Uterus (tissue), 4 donors: Measurements from ENCODE around the gene CEBPZOS. TPM values are rescaled to one million over a fixed set of nuclear protein-coding genes. Genes with fewer than 3 reads are reported as not detected.

Experiments used
- DNase-seq, 2 donors: peaks; one replicate each; pipeline ENCODE4 v3.0.0-alpha.2; 2019 to 2020
- H3K27ac ChIP-seq, 2 donors: fragments of 200-600 bp; sonication (generic); 1 replicate in 1 of 2; 2 replicates in 1 of 2; pipeline ENCODE4 v1.5.1; 2016 to 2018
- H3K27me3 ChIP-seq, 2 donors: fragments of 200-600 bp; sonication (generic); one replicate each; pipeline ENCODE4 v1.5.1; 2018 to 2019; ENCODE audit warnings: control low read depth in 1 of 2
- H3K36me3 ChIP-seq, 2 donors: fragments of 200-600 bp; sonication (generic); one replicate each; pipeline ENCODE4 v1.5.1; 2019; ENCODE audit warnings: control low read depth in 1 of 2
- H3K4me1 ChIP-seq, 2 donors: fragments of 200-600 bp; sonication (generic); one replicate each; pipeline ENCODE4 v1.5.1; 2018 to 2019; ENCODE audit warnings: control low read depth in 1 of 2
- H3K4me3 ChIP-seq, 2 donors: fragments of 200-600 bp; sonication (generic); 1 replicate in 1 of 2; 2 replicates in 1 of 2; pipeline ENCODE4 v1.5.1; 2018 to 2019; ENCODE audit warnings: mild to moderate bottlenecking in 1 of 2
- H3K9me3 ChIP-seq, 2 donors: fragments of 200-600 bp; sonication (generic); one replicate each; pipeline ENCODE4 v1.5.1; 2019; ENCODE audit warnings: control low read depth in 1 of 2
- POLR2A ChIP-seq, 2 donors: fragments of 450-650 bp; IDR thresholded peaks; one replicate each; pipeline ENCODE4 v1.6.1; 2016; ENCODE audit warnings: antibody characterized with exemption in 2 of 2, mild to moderate bottlenecking in 1 of 2, moderate library complexity in 1 of 2
- intact Hi-C: fragments of 100-400 bp; cut with DNase I; formaldehyde crosslinking; loops from one replicate; pipeline ENCODE4 v1.15.1; 2023; ENCODE audit warnings: low total_unique reads
- total RNA-seq, 4 donors: library from RNA; depleted of rRNA in 3 of 4; stranded (reverse); fragments of >200 nt in 3 of 4; gene quantifications; one replicate each; pipeline versions ENCODE4 v1.1.0 to v1.2.4, GENCODE V29; 2014 to 2023
- TF ChIP-seq, protein P1 (sequence below), 4 experiments: fragments of 200-600 bp in 2 of 4; fragments of 450-650 bp in 2 of 4; sonication (generic) in 2 of 4; IDR thresholded peaks; one replicate each; pipeline ENCODE4 v1.5.1; 2016 to 2019; ENCODE audit warnings: antibody characterized with exemption in 4 of 4, mild to moderate bottlenecking in 2 of 4, moderate library complexity in 1 of 4
- donor health status: DM: yes; HTN: yes; CAD: no.

CEBPZOS gene
- total RNA-seq, 4 donors from 2014 or later, result 6.2 to 49.4 (median 16.3) TPM

DNA sequence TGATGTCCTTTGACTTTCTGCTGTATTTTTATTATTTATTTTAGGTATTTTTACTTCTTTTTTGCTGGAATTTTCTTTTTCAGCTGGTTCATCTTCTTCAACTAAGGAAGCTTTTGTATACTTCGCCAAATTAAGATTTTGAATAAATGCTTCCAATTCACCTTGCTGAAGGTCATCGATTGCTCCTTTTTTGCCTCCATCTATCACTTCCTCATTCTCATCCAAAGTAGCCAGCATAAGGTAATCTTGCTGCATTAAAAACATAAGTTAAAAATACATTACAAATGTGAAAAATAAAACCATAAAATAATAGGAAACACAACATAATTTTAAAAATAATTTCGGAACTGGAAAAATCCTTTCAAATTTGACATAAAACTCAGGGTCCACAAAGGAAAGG is 32.5 kb downstream of the CEBPZOS start:
- peaks cover 12 to 13% of the 10 kb centered on the region in 2 donors for H3K4me1 ChIP-seq

DNA sequence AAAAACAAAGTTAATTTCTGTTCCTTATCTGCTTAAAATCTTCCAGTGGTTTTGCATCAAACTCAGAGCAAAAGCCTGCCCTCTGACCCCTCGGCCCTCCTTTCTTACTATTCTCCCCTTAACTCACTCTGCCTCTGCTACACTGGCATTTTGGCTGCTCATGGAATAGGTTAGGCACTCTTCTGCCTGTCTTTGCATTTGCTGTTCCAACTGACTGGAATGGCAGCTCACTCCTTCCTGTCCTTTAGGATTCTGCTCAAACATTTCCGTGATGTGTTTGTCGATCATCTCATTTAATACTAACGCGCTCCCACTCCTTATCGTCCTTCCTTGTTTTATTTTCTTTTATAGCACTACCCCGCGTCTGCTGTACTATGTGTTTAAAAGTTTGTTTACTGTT is 34.3 kb downstream of the CEBPZOS start:
- Histone ChIP-seq H3K27ac (peak overlapping the region; percentile 88 to 94), H3K27me3 (no peaks in the 10 kb centered on the region), H3K4me1 (peaks cover 12 to 13% of the 10 kb centered on the region in 2 donors), H3K36me3 (no peaks in the 10 kb centered on the region), H3K4me3 (peak overlapping the region; percentile 76 to 98), H3K9me3 (no peaks in the 10 kb centered on the region)
- DNase-seq, result no peak
- no peak for TF ChIP-seq POLR2A (IDR thresholded peaks at IDR 0.05)
- TF ChIP-seq, protein P1, sequence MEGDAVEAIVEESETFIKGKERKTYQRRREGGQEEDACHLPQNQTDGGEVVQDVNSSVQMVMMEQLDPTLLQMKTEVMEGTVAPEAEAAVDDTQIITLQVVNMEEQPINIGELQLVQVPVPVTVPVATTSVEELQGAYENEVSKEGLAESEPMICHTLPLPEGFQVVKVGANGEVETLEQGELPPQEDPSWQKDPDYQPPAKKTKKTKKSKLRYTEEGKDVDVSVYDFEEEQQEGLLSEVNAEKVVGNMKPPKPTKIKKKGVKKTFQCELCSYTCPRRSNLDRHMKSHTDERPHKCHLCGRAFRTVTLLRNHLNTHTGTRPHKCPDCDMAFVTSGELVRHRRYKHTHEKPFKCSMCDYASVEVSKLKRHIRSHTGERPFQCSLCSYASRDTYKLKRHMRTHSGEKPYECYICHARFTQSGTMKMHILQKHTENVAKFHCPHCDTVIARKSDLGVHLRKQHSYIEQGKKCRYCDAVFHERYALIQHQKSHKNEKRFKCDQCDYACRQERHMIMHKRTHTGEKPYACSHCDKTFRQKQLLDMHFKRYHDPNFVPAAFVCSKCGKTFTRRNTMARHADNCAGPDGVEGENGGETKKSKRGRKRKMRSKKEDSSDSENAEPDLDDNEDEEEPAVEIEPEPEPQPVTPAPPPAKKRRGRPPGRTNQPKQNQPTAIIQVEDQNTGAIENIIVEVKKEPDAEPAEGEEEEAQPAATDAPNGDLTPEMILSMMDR (IDR thresholded peaks at IDR 0.05), result no peak
- intact Hi-C loops, result no loop called here

More for the DNA sequence above, 32.5 kb downstream of the CEBPZOS start:
- TF ChIP-seq POLR2A (IDR thresholded peaks at IDR 0.05), result no peak
- TF ChIP-seq, protein P1 (IDR thresholded peaks at IDR 0.05), result no peak
- Histone ChIP-seq H3K27me3 (no peaks in the 10 kb centered on the region), H3K36me3 (no peaks in the 10 kb centered on the region), H3K27ac (no peak overlapping the region), H3K9me3 (no peaks in the 10 kb centered on the region), H3K4me3 (no peak overlapping the region)
- intact Hi-C loops, result no loop called here
- no peak for DNase-seq

DNA sequence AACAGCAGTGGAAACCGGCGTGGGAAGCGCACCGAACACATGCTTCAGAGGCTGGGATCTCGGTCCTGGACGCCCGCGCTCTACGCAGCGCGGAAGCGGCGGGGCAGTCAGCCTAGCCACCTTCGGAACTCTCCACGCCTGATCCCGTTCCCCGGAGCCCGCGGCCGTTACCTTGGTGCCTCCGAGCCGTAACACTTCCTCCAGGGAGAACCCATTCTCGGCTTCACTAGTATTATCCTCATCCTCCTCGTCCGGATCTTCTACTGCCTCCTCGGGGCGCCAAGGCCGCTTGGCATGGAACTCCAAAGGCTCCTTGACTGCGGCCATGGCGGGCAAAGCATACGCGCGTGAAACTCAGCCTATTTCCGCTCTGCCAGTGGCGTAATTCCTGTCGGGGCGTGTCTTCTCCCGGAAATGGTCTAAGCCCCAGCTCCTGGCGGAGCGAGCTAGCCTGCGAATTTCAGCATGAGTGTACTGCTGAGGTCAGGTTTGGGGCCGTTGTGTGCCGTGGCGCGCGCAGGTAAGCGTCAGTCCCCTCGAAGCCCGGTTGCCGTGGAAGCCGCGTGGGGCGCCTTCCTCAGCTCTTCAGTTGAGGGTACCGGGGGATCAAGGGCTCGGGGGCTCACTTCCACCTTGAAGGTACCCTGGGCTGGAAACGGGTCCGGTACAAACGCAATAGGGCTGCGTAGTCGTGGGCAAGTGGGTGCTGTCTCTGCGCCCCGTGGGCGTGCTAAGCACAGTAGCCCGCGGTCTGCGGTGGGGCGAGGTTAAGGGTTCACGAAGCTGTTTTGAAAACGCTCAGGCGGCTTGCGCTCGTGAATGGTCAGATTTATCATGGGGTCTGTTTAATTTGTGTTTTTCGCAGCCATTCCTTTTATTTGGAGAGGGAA is 35.2 kb downstream of the CEBPZOS start, which contains the start of the genes CEBPZ and NDUFAF7:
CEBPZ (minus strand) TSS at position 356 of the 890 bp plus-strand sequence; CDS start at position 327, 29 bp downstream.
NDUFAF7 (plus strand) TSS at position 418 of the 890 bp plus-strand sequence; CDS start at position 466, 48 bp downstream.
- intact Hi-C loops, result no loop called here
- Histone ChIP-seq H3K4me1 (peaks cover 12 to 13% of the 10 kb centered on the region in 2 donors), H3K36me3 (no peaks in the 10 kb centered on the region), H3K27ac (peak within 1 kb of the TSS; percentile 88 to 94), H3K9me3 (no peaks in the 10 kb centered on the region), H3K27me3 (no peaks in the 10 kb centered on the region), H3K4me3 (peak within 1 kb of the TSS; percentile 76 to 98)
- peak; percentile 90 to 91 for DNase-seq
- TF ChIP-seq POLR2A (IDR thresholded peaks at IDR 0.05), result peak; percentile 71 to 75
- TF ChIP-seq, protein P1 (IDR thresholded peaks at IDR 0.05), result peak in 2 of 4 experiments; percentile 5 to 17

DNA sequence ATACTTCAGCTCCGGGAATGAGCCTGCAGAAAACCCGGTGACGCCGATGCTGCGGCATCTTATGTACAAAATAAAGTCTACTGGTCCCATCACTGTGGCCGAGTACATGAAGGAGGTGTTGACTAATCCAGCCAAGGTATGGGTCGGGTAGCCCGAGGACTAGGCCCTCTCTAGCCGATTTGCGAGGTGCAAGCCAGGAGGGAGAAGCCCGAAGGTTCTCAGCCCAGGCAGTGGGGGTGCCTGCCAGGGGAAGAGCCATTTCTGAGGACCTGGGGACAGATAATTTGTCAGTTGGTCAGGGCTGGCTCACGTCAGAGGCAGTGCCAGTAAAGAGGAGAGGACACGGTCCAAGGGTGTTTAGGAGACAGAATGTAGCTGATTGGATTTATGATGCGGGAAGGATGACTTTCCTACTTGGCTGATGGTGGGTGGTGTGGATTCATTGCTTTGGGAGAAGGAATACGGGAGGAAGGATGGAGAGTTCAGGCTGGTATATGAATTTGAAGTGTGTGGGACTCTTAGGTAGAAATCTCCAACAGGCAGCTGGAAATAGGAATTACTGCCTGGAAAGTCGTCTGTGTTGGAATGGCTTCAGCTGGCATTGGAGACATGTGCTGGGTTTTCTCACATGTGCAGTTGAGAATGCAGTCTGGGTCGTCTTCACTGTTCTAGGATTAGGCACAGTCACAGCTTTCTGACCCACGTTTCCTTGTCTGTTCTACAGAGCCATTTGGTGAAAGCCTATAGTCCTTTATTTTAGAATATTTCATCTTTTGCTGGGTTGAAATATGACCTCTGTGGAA is 36.0 kb downstream of the CEBPZOS start:
- TF ChIP-seq, protein P1 (IDR thresholded peaks at IDR 0.05), result no peak
- no peak for TF ChIP-seq POLR2A (IDR thresholded peaks at IDR 0.05)
- Histone ChIP-seq H3K36me3 (no peaks in the 10 kb centered on the region), H3K27me3 (no peaks in the 10 kb centered on the region), H3K4me3 (peak overlapping the region; percentile 76 to 98), H3K9me3 (no peaks in the 10 kb centered on the region), H3K4me1 (peaks cover 7 to 13% of the 10 kb centered on the region in 2 donors), H3K27ac (peak overlapping the region; percentile 88 to 94)
- DNase-seq, result no peak
- intact Hi-C loops, result no loop called here
